NCI-H1417 (cell line): ENCODE data around the gene SUGCT.
A peak's percentile ranks its signal among the peaks of the same experiment; 100 is the strongest.
"Not testable (repeated sequence)": the region's sequence is repeated elsewhere in the genome, so short reads cannot be mapped to it uniquely, and the experiment has no call there.

Source experiments
- DNase-seq, 3 experiments: peaks; one replicate each; lab custom pipeline; 2025; lab: John Stamatoyannopoulos, UW

Gene SUGCT

GRCh38 chr7:40200791-40201190 is 66.0 kb downstream of the SUGCT start:
- no peak for DNase-seq

GRCh38 chr7:40202851-40203250 is 68.0 kb downstream of the SUGCT start:
- DNase-seq = no peak

DNA sequence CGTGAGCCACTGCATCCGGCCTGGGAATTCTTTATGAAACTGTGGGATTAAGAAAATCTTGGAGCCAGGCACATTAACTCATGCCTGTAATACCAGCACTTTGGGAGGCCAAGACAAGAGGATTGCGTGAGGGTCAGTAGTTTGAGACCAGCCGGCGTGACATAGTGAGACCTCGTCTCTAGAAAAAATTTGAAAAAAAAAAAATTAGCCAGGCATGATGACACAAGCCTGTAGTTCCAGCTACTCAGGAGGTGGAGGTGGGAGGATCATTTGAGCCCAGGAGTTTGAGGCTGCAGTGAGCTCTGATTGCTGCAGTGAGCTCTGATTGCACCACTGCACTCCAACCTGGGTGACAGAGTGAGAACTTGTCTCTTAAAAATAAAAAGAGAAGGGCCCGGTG is 69.8 kb downstream of the SUGCT start:
- DNase-seq = no peak

- DNase-seq = no peak
Observed at GRCh38 chr7:40205992-40206391, 71.2 kb downstream of the SUGCT start.

DNA sequence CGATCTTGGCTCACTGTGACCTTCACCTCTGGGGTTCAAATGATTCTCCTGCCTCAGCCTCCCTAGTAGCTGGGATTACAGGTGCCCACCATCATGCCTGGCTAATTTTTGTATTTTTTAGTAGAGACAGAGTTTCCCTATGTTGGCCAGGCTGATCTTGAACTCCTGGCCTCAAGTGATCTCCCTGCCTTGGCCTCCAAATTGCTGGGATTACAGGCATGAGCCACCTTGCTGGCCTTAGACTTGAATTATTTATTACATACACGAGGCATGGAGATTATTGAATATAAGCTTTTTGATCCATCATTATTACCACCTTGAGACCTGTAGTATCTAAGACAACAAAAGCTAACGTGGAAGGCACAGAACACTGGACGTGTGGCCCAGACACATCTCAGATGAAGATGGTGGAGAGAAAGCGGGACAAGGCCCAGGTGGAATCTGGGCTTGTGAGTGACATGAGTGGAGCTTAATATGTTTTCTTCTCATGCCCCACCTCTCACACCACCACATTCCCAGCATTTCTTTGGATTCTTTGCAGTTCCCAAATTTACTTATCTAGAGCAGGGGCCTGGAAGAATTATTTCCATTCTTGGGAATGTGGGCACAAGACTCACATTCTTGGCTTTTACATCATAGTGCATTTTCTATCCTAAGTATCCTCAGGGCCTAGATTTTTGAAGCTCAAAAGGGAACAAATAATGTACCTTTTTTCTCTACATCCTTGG is 76.6 kb downstream of the SUGCT start:
- DNase-seq = no peak

GRCh38 chr7:40213291-40213690 is 78.5 kb downstream of the SUGCT start:
- no peak for DNase-seq

GRCh38 chr7:40213856-40214255 is 79.1 kb downstream of the SUGCT start:
- DNase-seq = no peak

DNA sequence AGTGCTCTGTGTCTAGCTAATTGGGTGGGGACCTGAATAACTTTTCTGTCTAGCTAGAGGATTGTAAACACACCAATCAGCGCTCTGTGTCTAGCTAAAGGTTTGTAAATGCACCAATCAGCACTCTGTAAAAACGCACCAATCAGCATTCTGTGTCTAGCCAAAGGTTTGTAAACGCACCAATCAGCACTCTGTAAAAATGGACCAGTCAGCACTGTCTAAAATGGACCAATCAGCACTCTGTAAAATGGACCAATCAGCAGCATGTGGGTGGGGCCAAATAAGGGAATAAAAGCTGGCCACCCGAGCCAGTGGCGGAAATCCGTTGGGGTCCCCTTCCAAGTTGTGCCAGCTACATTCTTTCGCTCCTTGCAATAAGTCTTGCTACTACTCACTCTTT is 83.8 kb downstream of the SUGCT start:
- not testable (repeated sequence) for DNase-seq

GRCh38 chr7:40219917-40220316 is 85.1 kb downstream of the SUGCT start:
- DNase-seq = no peak

GRCh38 chr7:40220421-40220911 is 85.7 kb downstream of the SUGCT start:
- no peak for DNase-seq

GRCh38 chr7:40221836-40222235 is 87.0 kb downstream of the SUGCT start:
- DNase-seq = no peak

DNA sequence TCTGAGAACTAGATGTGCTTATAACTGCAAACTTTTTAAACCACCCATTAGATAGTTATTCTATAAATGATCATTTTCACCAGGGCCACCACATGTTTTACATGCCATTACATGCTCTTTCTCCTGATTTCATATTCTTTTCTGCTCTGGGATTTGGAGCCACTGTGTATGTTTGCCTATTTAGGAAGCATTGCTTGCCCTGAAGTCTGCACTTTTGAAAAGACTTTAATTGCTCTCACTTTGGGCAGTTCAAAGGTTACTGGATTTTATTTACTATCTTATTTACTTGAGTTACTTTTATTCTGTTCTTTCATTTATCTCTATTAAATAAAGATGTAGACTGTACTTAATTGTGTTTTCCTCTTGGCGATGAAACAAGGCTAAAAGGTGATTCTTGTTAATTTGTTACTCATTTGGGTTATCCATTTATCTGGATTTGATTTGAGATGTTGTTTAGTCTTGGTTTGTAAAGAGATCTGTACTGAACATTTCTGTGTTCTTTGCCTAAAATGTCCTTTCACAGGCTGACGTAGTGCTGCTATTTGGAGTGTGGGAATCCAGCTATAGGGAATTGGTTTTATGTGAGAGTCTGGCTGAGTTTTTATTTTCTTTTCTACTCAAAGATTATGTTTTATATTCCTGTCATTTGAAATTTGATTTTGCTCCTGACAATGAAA is 88.8 kb downstream of the SUGCT start:
- no peak for DNase-seq

DNA sequence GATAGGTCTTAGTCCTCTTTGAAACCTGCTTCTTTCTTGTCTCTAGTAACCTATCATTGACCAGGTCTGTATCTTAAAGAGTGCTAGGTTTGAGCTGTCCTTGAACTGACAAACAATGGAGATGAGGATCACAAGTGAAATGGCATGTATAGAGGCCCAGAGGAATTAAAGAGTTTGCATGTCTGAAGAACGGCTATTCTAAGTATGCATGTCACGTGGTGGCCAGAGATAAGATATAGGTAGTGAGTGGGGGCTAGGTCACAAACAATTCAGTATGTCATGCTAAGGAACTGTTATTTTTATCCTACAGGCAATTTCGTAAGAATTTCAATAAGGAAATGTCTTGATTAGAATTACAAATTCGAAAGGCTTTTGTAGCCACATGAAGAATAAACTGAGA is 95.3 kb downstream of the SUGCT start:
- DNase-seq = no peak

DNA sequence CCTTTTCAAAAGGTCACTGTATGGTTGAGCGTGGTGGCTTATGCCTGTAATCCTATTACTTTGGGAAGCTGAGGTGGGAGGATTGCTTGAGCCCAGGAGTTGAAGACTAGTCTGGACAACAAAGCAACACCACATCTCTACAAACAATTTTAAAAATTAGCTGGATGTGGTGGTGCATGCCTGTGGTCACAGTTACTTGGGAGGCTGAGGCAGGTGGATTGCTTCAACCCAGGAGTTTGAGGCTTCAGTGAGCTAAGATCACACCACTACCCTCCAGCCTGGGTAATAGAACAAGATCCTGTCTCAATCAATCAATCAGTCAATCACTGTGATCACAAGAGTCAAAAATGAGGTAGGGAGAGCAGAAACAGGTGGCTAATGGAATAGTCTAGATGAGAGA is 97.0 kb downstream of the SUGCT start:
- DNase-seq = no peak

GRCh38 chr7:40232242-40232893 is 97.6 kb downstream of the SUGCT start:
- peak in 1 of 3 experiments; percentile 52 for DNase-seq

GRCh38 chr7:40234046-40234445 is 99.2 kb downstream of the SUGCT start:
- DNase-seq = no peak

DNA sequence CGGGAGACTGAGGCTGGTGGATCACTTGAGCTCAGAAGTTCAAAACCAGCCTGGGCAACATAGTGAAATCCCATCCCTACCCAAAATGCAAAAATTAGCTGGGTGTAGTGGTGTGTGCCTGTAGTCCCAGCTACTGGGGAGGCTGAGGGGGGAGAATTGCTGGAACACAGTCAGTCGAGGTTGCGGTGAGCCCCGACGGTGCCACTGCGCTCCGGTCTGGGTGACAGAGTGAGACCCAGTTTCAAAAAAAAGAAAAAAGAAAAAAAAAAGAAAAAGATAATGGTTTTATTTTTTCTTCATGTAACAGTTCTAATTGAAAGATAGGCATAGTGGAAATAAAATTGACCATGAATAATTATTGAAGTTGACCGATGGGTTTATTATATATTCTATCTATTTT is 99.9 kb downstream of the SUGCT start:
- DNase-seq = no peak

DNA sequence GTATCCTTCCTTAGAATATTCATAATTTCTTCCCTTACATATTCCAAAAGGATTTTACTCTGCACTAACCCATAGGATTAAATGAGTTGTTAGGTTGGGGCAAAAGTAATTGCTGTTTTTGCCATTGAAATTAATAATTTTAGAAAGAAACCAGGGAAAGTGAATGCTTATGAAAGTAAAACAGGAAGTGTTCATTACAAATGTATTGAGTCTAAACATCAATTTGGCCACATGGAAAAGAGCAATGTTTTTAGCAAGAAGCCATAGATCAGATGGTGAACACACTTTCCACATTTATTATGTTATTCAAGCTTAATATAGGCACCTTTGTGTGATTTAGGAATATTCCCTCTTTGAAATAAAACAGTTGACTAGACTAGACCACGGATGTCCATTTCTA is 102.9 kb downstream of the SUGCT start:
- no peak for DNase-seq

DNA sequence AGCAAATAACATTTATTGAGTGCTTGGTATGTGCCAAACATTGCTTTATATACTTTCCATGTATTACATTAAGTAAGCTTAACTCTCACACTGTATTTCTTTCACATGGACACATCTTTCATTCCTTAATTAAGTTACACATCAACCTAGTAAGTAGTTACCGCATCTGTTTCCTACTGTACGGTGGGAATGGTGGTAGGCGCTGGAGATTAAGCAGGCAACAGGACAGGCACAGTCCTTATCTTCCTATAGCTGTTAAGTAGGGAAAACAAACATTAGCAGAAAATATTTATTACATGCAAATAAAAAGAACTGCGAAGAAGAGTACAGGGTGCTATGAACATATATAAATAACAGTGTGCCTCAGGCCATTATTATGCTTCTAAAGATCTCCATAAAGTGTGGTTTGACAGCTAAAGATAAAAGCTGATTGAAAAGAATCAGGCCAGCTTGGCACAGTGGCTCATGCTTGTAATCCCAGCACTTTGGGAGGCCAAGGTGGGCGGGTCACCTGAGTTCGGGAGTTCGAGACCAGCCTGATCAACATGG is 105.0 kb downstream of the SUGCT start:
- no peak for DNase-seq

DNA sequence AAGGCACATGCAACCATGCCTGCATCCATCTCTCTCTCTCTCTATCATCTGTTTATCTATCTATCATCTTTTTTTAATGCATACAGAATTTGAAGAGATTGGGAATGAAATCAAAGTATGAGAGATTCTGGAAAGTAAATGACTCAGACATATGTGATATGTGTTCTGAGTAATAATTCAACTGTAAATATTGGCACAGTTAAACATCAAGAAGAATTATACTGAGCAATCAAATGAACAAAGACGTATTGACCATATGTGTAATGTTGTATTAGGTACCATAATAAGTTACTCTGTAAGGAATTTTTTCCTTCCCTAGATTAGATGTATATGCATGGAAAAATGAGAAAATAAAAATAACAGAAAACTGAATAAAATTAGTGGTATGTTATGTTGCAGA is 108.3 kb downstream of the SUGCT start:
- no peak for DNase-seq

DNA sequence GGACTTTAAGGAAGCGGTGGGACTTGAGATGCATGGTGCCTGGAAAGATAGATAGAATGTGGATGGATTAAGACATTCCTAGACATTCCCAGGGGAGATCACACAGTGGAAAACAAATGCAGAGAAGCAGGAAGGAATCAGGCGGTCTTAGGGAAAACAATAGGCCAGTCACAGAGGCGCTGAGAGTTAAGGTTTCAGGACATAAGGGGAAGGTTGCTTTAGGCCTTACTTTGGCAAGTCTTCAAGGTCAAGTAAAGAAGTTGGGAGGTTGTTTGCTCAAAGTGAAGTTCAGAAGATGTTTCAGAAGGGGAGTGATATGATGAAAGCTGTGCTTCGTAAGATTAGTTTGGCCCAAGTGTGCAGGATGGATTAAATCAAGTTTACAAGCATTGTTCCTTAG is 109.4 kb downstream of the SUGCT start:
- DNase-seq = no peak

DNA sequence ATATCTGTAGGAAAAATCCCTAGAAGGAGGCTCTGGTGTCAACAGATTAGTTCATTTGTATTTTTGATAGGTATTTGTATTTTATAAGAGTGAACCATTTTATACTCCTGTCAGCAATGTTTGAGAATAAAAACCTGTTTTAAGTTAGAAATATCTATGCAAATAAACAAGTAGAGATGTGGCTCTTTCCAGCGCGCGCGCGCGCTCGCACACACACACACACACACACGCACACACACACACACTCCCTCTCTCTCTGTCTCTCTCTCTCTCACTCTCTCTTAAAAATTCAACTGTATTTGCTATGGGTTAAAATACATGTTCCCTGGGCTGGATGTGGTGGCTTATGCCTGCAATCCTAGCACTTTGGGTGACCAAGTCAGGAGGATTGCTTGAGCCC is 113.9 kb downstream of the SUGCT start:
- DNase-seq = no peak

DNA sequence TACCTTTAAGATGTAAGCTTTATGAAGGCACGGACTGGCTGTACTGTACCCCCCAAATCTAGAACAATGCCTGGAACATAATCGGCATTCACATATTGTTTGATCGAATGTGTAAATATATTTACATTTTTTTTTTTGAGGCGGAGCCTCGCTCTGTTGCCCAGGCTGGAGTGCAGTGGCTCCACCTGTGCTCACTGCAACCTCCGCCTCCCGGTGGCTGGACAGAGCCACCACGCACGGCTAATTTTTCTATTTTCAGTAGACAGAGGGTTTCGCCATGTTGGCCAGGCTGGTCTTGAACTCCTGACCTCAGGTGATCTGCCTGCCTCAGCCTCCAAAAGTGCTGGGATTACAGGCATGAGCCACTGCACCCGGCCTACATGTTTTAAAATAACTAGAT is 118.6 kb downstream of the SUGCT start:
- DNase-seq = not testable (repeated sequence)
